Skeletal muscle tissue (tissue), 4 donors: ENCODE results near the gene LIAS. TPM values are rescaled to one million over a fixed set of nuclear protein-coding genes. Genes with fewer than 3 reads are reported as not detected.
"Not testable (repeated sequence)": the region's sequence is repeated elsewhere in the genome, so short reads cannot be mapped to it uniquely, and the experiment has no call there.

Experiments
- H3K27ac ChIP-seq: one replicate; pipeline ENCODE4 v1.7.0; 2013; ENCODE audit warnings: mild to moderate bottlenecking, low read depth, low read length, inconsistent platforms
- H3K27me3 ChIP-seq, 3 donors: one replicate each; pipeline ENCODE4 v1.7.0; 2013; ENCODE audit warnings: low read length in 3 of 3; ENCODE audit not compliant: control insufficient read depth in 3 of 3, insufficient read depth in 3 of 3
- H3K36me3 ChIP-seq, 3 donors: one replicate each; pipeline ENCODE4 v1.7.0; 2013; ENCODE audit warnings: low read length in 3 of 3; ENCODE audit not compliant: control insufficient read depth in 3 of 3, insufficient read depth in 3 of 3
- H3K4me1 ChIP-seq, 3 donors: one replicate each; pipeline ENCODE4 v1.7.0; 2013; ENCODE audit warnings: low read length in 3 of 3, mild to moderate bottlenecking in 3 of 3; ENCODE audit not compliant: control insufficient read depth in 3 of 3, insufficient read depth in 3 of 3
- H3K4me3 ChIP-seq, 3 donors: one replicate each; pipeline ENCODE4 v1.7.0; 2013; ENCODE audit warnings: low read length in 3 of 3
- H3K9ac ChIP-seq, 3 donors: one replicate each; pipeline ENCODE4 v1.7.0; 2013; ENCODE audit warnings: low read length in 3 of 3, mild to moderate bottlenecking in 3 of 3, moderate library complexity in 2 of 3, low read depth in 1 of 3
- H3K9me3 ChIP-seq, 3 donors: one replicate each; pipeline ENCODE4 v1.7.0; 2013; ENCODE audit warnings: low read length in 3 of 3; ENCODE audit not compliant: control insufficient read depth in 3 of 3
- total RNA-seq: library from RNA; depleted of rRNA; stranded (reverse); fragments of >200 nt; gene quantifications from one replicate; pipeline ENCODE4 v1.2.3, GENCODE V29; 2014
- donor health status: Osteomylitis.

The LIAS gene
- total RNA-seq, 1 donor from 2014 or later = 18.8 TPM

DNA sequence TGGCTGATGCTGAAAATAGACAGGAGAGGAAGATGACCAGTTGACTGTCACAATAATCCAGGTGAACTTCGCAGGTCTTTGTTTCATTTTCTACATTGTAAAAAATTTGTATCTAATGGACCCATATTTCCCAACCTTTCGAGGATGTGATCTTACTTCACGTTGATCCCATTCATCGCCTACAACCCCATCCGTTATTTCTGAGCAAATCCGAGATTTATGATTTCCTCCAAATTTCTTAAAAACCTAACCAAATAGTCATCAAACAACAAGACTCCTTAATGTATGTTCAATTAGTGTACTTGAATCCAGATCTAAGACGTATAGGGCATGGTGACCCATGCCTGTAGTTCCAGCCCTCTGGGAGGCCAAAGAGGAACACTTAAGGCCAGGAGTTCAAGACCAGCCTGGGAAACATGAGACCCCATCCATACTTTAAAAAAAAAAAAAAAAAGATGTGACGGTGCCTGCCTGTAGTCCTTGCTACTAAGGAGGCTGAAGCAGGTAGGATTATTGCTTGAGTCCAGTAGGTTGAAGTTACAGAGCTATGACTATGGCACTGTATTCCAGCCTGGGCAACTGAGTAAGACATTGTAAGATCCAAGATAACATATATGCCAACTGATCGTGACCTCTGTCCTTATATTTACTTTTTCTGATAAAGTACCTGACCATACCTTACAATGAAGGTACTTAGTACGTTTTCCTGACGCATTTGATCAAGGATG lies 5.8 kb upstream of the LIAS start:
- no peak overlapping the region for H3K27ac ChIP-seq
- H3K4me1 ChIP-seq = peaks cover 4 to 15% (median 14%) of the 10 kb centered on the region in 3 donors
- peaks cover 28 to 70% (median 49%) of the 10 kb centered on the region in 3 donors for H3K36me3 ChIP-seq
- H3K27me3 ChIP-seq = no peaks in the 10 kb centered on the region
- no peaks in the 10 kb centered on the region for H3K9me3 ChIP-seq
- no peak overlapping the region for H3K9ac ChIP-seq
- H3K4me3 ChIP-seq = no peak overlapping the region

- H3K36me3 ChIP-seq = peaks cover 28 to 70% (median 49%) of the 10 kb centered on the region in 3 donors
- H3K4me3 ChIP-seq = no peak overlapping the region
- H3K9me3 ChIP-seq = no peaks in the 10 kb centered on the region
- no peaks in the 10 kb centered on the region for H3K27me3 ChIP-seq
- no peak overlapping the region for H3K27ac ChIP-seq
- H3K9ac ChIP-seq = no peak overlapping the region
- peaks cover 6 to 21% (median 15%) of the 10 kb centered on the region in 3 donors for H3K4me1 ChIP-seq
These were observed 5.1 kb upstream of the LIAS start for GRCh38 chr4:39453738-39454137.

- Histone ChIP-seq H3K36me3 (peaks cover 28 to 65% (median 49%) of the 10 kb centered on the region in 3 donors), H3K9me3 (no peaks in the 10 kb centered on the region), H3K27me3 (no peaks in the 10 kb centered on the region), H3K4me3 (no peak overlapping the region), H3K9ac (no peak overlapping the region), H3K4me1 (peaks cover 11 to 21% (median 21%) of the 10 kb centered on the region in 3 donors), H3K27ac (no peak overlapping the region)
These were observed 3.4 kb upstream of the LIAS start for GRCh38 chr4:39455486-39455885.

DNA sequence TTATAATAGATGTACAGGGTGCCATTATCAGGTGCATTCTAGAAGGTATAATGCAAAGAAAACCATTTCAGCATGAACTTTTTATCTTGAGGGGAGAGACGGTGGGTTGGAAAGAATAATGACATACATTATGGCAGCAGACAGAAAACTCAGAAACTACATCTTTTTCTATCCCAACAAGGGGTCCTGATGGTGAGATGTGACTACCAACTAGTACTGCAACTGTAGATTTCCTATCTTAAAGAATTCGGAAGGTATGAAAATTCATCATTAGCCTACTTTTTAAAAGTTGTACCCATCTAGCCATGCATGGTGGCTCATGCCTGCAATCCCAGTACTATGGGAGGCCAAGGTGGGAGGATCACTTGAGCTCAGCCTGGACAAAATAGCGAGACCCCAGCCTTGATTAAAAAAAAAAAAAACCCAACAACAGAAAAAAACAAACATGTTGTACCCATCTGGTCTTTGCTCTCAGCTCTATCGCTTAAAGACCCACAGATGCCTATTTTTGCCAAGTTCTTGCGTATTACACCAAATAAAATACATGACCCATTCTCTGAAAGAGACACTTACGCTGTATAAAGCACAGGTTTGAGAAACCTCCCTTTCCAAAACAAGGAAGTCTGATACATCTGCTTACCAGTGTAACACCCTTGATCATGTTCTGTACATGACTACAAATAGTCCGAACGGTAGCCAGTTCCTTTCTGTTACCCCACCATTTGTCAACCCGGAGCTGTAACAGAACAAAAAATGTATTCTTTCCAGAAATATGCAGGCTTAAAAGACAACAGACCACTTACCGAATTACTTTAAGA lies 1.7 kb upstream of the LIAS start:
- Histone ChIP-seq H3K9me3 (no peaks in the 10 kb centered on the region), H3K36me3 (peaks cover 30 to 61% (median 57%) of the 10 kb centered on the region in 3 donors), H3K27ac (peak overlapping the region; percentile 97), H3K27me3 (no peaks in the 10 kb centered on the region), H3K4me1 (peaks cover 11 to 21% (median 21%) of the 10 kb centered on the region in 3 donors), H3K4me3 (peak overlapping the region in 2 of 3 donors; percentile 91 to 99), H3K9ac (peak overlapping the region; percentile 95 to 100 (median 98))

GRCh38 chr4:39458161-39458504 lies 723 bp upstream of the LIAS start:
- not testable (repeated sequence) for H3K9me3 ChIP-seq, H3K27me3 ChIP-seq
- peaks cover 11 to 21% (median 21%) of the 10 kb centered on the region in 3 donors for H3K4me1 ChIP-seq
- peak overlapping the region; percentile 95 to 100 (median 98) for H3K9ac ChIP-seq
- peaks cover 31 to 53% (median 53%) of the 10 kb centered on the region in 3 donors for H3K36me3 ChIP-seq
- H3K4me3 ChIP-seq = peak overlapping the region; percentile 91 to 99 (median 97)
- H3K27ac ChIP-seq = peak overlapping the region; percentile 97

GRCh38 chr4:39464886-39465501 lies 6.1 kb downstream of the LIAS start:
- H3K4me1 ChIP-seq = peaks cover 0 to under 1% (median under 1%) of the 10 kb centered on the region in 3 donors
- peaks cover 22 to 35% (median 29%) of the 10 kb centered on the region in 3 donors for H3K36me3 ChIP-seq
- no peak overlapping the region for H3K27ac ChIP-seq
- no peak overlapping the region for H3K9ac ChIP-seq
- no peak overlapping the region for H3K4me3 ChIP-seq
- H3K27me3 ChIP-seq = no peaks in the 10 kb centered on the region
- H3K9me3 ChIP-seq = no peaks in the 10 kb centered on the region

DNA sequence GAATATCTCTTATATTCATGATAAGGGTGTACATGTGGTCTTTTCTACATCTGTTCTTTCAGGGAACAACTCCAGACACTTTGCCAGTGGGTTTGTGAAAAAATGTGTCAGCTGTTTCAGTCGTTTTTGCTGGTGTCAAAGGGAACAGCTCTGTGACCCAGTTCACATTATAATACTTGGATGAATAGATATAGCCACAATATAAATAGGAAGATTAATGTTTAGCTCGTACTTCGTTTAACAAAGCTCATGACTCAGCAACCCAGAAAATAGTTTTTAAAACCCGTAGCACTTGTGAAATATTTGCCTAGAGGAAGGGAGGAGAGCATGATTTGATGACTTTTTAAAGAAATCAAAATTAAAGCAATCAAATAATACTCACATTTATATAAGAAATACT lies 7.9 kb downstream of the LIAS start:
- H3K27me3 ChIP-seq = no peaks in the 10 kb centered on the region
- H3K36me3 ChIP-seq = peaks cover 21 to 31% (median 30%) of the 10 kb centered on the region in 3 donors
- no peaks in the 10 kb centered on the region for H3K4me1 ChIP-seq
- H3K27ac ChIP-seq = no peak overlapping the region
- no peak overlapping the region for H3K9ac ChIP-seq
- H3K9me3 ChIP-seq = no peaks in the 10 kb centered on the region
- H3K4me3 ChIP-seq = no peak overlapping the region

GRCh38 chr4:39467464-39467863 lies 8.6 kb downstream of the LIAS start:
- no peak overlapping the region for H3K27ac ChIP-seq
- no peaks in the 10 kb centered on the region for H3K27me3 ChIP-seq
- H3K4me3 ChIP-seq = no peak overlapping the region
- peaks cover 21 to 33% (median 33%) of the 10 kb centered on the region in 3 donors for H3K36me3 ChIP-seq
- no peaks in the 10 kb centered on the region for H3K9me3 ChIP-seq
- no peak overlapping the region for H3K9ac ChIP-seq
- no peaks in the 10 kb centered on the region for H3K4me1 ChIP-seq

DNA sequence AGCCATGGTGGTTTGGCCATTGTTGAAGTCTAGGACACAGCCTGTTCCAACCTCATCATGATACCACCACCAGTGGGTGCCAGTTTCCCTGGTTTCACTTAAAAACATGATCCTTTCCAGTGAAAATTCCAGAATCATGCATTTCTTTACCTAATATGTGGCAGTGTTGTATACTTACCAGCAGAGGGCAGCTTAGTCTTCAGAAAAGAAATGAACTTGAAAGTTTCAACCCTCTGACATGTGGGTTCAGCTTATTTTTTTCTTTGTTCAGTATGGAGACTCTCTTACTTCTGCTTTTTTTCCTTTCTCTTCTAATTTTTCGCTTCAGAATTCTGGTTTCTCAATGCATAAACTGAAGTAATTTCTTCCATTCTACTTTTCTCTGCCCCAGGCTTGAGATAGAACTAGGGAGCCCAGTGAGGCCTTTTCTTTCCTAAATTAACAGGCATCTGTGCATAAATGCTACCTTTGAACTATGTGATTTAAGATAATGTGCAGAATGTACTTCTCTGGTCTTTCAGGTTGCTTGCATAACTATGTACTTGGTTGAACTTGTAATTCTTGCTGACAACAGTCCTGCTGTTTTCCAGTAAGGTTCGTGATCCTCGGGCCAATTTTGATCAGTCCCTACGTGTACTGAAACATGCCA lies 10.7 kb downstream of the LIAS start:
- Histone ChIP-seq H3K9me3 (no peaks in the 10 kb centered on the region), H3K27ac (no peak overlapping the region), H3K27me3 (no peaks in the 10 kb centered on the region), H3K4me1 (no peaks in the 10 kb centered on the region), H3K9ac (no peak overlapping the region), H3K4me3 (no peak overlapping the region), H3K36me3 (peaks cover 10 to 30% (median 30%) of the 10 kb centered on the region in 3 donors)
